Measurements from ENCODE around the gene PRR13. TPM values are rescaled to one million over a fixed set of nuclear protein-coding genes. Genes with fewer than 3 reads are reported as not detected.

Gene PRR13
- total and polyA plus RNA-seq, 9 of the 15 experiments (the other 6 are each of a cell fraction or from before 2014, with no cell fraction given) = 117 to 835 (median 285) TPM

DNA sequence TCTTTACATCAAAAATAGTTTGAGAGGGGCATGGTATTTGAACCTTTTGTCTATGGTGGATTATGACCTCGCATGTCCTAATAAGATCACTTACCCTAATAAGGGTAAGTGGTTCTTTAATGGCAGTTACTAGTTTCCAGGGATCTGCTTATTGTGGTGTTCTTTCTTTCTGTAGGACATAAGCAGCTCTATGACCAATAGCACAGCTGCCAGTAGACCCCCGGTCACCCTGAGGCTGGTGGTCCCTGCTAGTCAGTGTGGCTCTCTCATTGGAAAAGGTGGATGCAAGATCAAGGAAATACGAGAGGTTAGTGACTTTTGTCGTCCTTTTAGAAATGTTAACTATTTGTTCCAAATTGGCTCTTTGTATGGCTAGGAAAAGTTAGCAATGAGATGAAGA is 17.6 kb downstream of the PRR13 start:
- H3K79me2 ChIP-seq (ENCODE audit: control insufficient read depth, insufficient read depth, low read length) = peaks cover 100% of the 10 kb centered on the region
- H3K9me3 ChIP-seq (replicated peaks; ENCODE audit: control insufficient read depth, insufficient read depth, low read depth, low read length) = no peaks in the 10 kb centered on the region
- H4K20me1 ChIP-seq (replicated peaks; ENCODE audit: control insufficient read depth, insufficient read depth, low read length) = peaks cover 39% of the 10 kb centered on the region
- FAIRE-seq = no peak
- H3K9ac ChIP-seq (ENCODE audit: insufficient read depth in 1 of 2, low read depth in 2 of 2, low read length in 2 of 2) = no peak overlapping the region
- H3K4me2 ChIP-seq (ENCODE audit: insufficient read depth, low read length) = no peak overlapping the region
- WGBS (ENCODE audit: insufficient coverage, low coverage, missing lambda C conversion rate) = 91% methylated on average over 4 of the region's 4 CpGs
- peaks cover 0 to 8% of the 10 kb centered on the region in 2 experiments; a peak in 3 of 5 replicates for H3K4me1 ChIP-seq (replicated peaks in 1 of 2; ENCODE audit: control insufficient read depth in 2 of 2, insufficient read depth in 2 of 2, low read length in 2 of 2)
- no peak for DNase-seq (ENCODE audit: extremely low read depth in 1 of 4, low spot score in 3 of 4)
- POLR2A ChIA-PET = interaction anchor here (0.7 to 1.6 kb wide), 6 partner anchors 8 to 138 kb away, joined by 3 to 5 read pairs (median 3); partner anchors contain the start of gene AAAS
- no peaks in the 10 kb centered on the region for H3K27me3 ChIP-seq (ENCODE audit: control insufficient read depth in 2 of 2, insufficient read depth in 2 of 2, low read length in 2 of 2)
- CTCF ChIA-PET (ENCODE audit: low intra/inter-chr PET ratio) = no interaction called here
- no peak overlapping the region for H2AFZ ChIP-seq (ENCODE audit: low read depth, low read length)
- peaks cover 4% of the 10 kb centered on the region for H3K9me1 ChIP-seq (ENCODE audit: control insufficient read depth, insufficient read depth, low read length)
- TF ChIP-seq ZBTB49 (CRISPR knock-in tag; IDR thresholded peaks at IDR 0.05; ENCODE audit: borderline replicate concordance) = no peak
- TF ChIP-seq DACH1 (IDR thresholded peaks at IDR 0.05; ENCODE audit: partially characterized antibody) = no peak
- no peak for TF ChIP-seq STAG1 (CRISPR knock-in tag; IDR thresholded peaks at IDR 0.05; ENCODE audit: borderline replicate concordance)
- TF ChIP-seq, protein P1, sequence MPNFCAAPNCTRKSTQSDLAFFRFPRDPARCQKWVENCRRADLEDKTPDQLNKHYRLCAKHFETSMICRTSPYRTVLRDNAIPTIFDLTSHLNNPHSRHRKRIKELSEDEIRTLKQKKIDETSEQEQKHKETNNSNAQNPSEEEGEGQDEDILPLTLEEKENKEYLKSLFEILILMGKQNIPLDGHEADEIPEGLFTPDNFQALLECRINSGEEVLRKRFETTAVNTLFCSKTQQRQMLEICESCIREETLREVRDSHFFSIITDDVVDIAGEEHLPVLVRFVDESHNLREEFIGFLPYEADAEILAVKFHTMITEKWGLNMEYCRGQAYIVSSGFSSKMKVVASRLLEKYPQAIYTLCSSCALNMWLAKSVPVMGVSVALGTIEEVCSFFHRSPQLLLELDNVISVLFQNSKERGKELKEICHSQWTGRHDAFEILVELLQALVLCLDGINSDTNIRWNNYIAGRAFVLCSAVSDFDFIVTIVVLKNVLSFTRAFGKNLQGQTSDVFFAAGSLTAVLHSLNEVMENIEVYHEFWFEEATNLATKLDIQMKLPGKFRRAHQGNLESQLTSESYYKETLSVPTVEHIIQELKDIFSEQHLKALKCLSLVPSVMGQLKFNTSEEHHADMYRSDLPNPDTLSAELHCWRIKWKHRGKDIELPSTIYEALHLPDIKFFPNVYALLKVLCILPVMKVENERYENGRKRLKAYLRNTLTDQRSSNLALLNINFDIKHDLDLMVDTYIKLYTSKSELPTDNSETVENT (CRISPR knock-in tag; IDR thresholded peaks at IDR 0.05) = no peak
- no TSS peak for BruUV-seq (replicated peaks)
- H3K4me3 ChIP-seq = no peak overlapping the region
- peaks cover 100% of the 10 kb centered on the region for H3K36me3 ChIP-seq (ENCODE audit: control insufficient read depth, insufficient read depth, low read length)
- no peak for ATAC-seq
- in situ Hi-C loops (cut with MboI) = no loop called here
- no peak overlapping the region for H3K27ac ChIP-seq (ENCODE audit: extremely low read depth, low read depth, low read length)
- intact Hi-C loops (cut with micrococcal nuclease) = no loop called here

Measured in K562 (cell line).